Measurements from ENCODE around the gene IMPDH1. TPM values are rescaled to one million over a fixed set of nuclear protein-coding genes. Genes with fewer than 3 reads are reported as not detected.

Gene IMPDH1
- total RNA-seq, 3 donors from 2014 or later, result 31.8 to 68.8 (median 58.2) TPM

DNA sequence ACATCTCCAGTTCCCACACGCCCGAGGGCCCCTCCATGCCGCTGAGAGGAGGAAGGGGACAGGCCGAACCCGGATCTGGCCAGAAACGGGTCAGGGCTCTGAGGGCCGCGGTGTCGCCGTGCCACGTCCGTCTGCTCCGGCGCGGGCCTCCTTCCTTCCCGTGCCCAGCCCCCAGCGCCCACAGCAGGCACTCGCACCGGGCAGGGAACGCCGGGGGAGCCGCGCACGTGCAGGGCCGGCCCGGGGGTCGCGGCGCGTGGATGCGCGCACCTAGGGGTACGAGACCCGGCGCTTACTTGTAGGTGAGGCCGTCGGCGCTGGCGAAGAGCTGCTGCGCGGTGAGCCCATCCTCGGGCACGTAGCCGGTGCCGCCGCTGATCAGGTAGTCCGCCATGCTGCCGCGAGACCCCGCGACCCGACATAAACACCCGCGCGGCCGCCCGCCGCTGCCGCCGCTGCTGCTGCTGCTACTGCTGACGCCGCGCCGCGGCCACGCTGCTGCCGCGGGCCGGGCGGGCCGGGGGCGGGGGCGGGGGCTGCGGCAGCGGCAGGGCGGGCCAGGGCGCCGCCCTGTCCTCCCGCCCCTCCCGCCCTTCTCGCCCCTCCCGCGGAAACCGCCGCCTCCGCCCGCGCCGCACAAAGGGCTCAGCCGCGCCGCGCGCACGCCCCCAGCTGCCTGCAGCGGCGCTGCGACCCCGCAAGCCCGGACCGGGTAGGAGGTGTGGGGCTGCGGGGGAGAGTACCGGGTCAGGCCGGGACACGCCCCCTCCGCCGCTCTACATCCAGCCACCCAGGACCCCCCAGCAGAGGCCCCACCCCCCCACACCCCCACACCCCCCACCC, 4.1 kb downstream of the IMPDH1 start:
- intact Hi-C loops (cut with DNase I; ENCODE audit: low total_unique reads), result no loop called here
- H3K36me3 ChIP-seq, result no peaks in the 10 kb centered on the region
- TF ChIP-seq, protein P1, sequence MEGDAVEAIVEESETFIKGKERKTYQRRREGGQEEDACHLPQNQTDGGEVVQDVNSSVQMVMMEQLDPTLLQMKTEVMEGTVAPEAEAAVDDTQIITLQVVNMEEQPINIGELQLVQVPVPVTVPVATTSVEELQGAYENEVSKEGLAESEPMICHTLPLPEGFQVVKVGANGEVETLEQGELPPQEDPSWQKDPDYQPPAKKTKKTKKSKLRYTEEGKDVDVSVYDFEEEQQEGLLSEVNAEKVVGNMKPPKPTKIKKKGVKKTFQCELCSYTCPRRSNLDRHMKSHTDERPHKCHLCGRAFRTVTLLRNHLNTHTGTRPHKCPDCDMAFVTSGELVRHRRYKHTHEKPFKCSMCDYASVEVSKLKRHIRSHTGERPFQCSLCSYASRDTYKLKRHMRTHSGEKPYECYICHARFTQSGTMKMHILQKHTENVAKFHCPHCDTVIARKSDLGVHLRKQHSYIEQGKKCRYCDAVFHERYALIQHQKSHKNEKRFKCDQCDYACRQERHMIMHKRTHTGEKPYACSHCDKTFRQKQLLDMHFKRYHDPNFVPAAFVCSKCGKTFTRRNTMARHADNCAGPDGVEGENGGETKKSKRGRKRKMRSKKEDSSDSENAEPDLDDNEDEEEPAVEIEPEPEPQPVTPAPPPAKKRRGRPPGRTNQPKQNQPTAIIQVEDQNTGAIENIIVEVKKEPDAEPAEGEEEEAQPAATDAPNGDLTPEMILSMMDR (IDR thresholded peaks at IDR 0.05), result no peak
- TF ChIP-seq POLR2AphosphoS5 (IDR thresholded peaks at IDR 0.05) (no peak), POLR2A (IDR thresholded peaks at IDR 0.05) (no peak)
- DNase-seq (ENCODE audit: low spot score in 2 of 2), result no peak
- peak overlapping the region; percentile 52 to 94 for H3K27ac ChIP-seq
- H3K4me1 ChIP-seq, result peaks cover 8 to 18% of the 10 kb centered on the region in 2 donors
- no peaks in the 10 kb centered on the region for H3K27me3 ChIP-seq
- H3K9me3 ChIP-seq, result no peaks in the 10 kb centered on the region
- H3K4me3 ChIP-seq, result peak overlapping the region; percentile 70 to 96 (median 81)

DNA sequence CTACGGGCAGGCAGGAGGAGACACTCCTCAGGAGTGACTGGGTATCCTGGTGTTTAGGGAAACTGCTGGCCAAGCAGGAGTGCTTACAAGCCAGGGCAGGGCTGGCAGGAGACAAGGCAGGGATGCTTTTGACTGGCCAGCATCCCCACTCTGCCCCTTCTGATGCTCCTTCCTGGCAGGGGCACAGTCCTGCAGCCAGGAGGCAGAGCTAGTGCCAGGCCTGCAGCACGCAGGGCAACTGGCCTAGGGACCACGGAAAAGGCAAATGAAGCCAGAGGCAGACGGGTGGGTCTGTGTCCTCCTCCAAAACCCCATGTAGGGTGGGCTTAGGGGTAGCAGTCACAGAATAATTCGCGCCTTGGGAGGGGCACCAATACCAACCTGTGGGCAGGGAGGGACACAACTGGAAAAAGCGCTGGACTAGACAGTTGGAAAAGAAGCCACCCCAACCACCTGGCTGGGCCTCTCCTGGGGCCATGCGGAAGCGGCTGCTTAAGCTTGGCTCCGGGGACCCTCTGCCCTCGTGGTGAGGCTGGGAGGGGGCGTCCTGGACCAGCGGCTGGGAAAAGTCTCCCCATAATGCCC, 4.8 kb downstream of the IMPDH1 start:
- Histone ChIP-seq H3K27ac (peak overlapping the region; percentile 52 to 94), H3K27me3 (no peaks in the 10 kb centered on the region), H3K9me3 (no peaks in the 10 kb centered on the region), H3K4me3 (peak overlapping the region; percentile 70 to 96 (median 81)), H3K36me3 (no peaks in the 10 kb centered on the region), H3K4me1 (peaks cover 8 to 18% of the 10 kb centered on the region in 2 donors)
- DNase-seq (ENCODE audit: low spot score in 2 of 2), result no peak
- no peak for TF ChIP-seq POLR2AphosphoS5 (IDR thresholded peaks at IDR 0.05)
- no peak for TF ChIP-seq POLR2A (IDR thresholded peaks at IDR 0.05)
- TF ChIP-seq, protein P1 (IDR thresholded peaks at IDR 0.05), result no peak
- intact Hi-C loops (cut with DNase I; ENCODE audit: low total_unique reads), result no loop called here

DNA sequence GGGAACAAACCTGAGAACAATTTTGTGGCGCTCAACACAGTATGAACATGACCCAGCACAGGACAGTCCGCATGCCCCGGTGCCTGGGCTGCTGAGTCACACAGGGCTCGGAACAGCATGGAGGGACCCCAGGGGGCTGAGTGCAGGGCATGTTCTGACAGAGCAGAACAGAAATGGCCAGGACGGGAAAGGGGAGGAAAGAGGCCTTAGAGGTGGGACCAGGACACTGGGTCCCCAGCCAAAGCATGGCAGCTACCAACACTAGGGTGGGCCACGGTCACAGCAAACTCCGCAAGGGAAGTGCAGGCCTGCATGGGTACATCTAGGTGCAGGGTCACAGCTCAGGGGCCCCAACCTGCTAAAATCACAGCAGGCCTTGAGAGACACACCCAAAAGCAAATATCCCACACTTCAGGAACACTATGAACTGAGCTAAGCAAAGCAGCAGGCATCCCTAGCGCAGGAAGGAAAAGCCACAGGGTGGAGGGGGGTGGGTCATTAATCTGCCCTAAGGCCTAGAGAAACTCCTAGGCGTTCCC, 5.6 kb downstream of the IMPDH1 start:
- Histone ChIP-seq H3K4me3 (peak overlapping the region in 1 of 3 donors; percentile 96), H3K36me3 (no peaks in the 10 kb centered on the region), H3K27ac (peak overlapping the region in 1 of 2 donors; percentile 19), H3K27me3 (no peaks in the 10 kb centered on the region), H3K4me1 (peaks cover 8 to 16% of the 10 kb centered on the region in 2 donors), H3K9me3 (no peaks in the 10 kb centered on the region)
- TF ChIP-seq POLR2AphosphoS5 (IDR thresholded peaks at IDR 0.05) (no peak), POLR2A (IDR thresholded peaks at IDR 0.05) (no peak)
- TF ChIP-seq, protein P1 (IDR thresholded peaks at IDR 0.05), result no peak
- intact Hi-C loops (cut with DNase I; ENCODE audit: low total_unique reads), result no loop called here
- no peak for DNase-seq (ENCODE audit: low spot score in 2 of 2)

DNA sequence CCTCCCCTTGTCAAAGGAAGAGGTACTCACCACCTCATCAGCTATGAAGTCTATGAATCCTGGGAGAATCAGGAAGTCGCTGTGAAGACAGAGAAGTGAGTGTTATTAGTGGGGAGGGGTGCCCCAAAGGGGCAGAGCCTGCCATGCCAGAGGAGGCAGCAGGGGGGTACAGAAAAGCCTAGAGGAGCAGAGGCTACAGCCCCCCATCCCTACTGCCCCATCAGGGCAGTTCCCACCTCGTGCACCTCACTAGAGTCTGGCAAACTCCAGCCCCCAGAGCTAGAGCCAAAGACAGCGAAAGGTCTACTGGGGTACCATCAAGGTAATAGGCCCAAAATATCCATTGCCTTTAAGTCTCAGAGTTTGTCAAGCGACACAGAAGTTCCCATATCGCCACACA, 6.1 kb downstream of the IMPDH1 start:
- Histone ChIP-seq H3K4me3 (peak overlapping the region in 1 of 3 donors; percentile 96), H3K27me3 (no peaks in the 10 kb centered on the region), H3K36me3 (no peaks in the 10 kb centered on the region), H3K4me1 (peaks cover 6 to 12% of the 10 kb centered on the region in 2 donors), H3K9me3 (no peaks in the 10 kb centered on the region), H3K27ac (peak overlapping the region in 1 of 2 donors; percentile 19)
- DNase-seq (ENCODE audit: low spot score in 2 of 2), result no peak
- intact Hi-C loops (cut with DNase I; ENCODE audit: low total_unique reads), result no loop called here
- TF ChIP-seq POLR2AphosphoS5 (IDR thresholded peaks at IDR 0.05), result no peak
- TF ChIP-seq, protein P1 (IDR thresholded peaks at IDR 0.05), result no peak
- TF ChIP-seq POLR2A (IDR thresholded peaks at IDR 0.05), result no peak

DNA sequence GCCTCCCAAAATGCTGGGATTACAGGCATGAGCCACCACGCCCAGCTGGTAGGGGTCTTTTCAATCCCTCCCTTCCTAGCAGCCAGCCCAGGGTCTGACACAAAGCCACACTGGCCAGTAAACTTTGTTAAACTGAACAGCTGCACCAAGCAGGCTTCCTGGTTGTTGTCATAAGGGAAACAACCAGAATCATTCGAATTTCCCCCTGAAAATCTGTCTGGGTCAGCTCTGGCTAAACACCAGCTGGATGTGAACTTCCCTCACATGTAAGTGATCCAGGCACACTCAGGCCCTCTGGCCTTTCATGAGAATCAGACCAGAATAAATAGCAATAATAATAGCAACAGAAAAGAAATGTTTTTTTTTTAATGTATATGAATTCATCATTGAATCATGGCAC, 7.4 kb downstream of the IMPDH1 start:
- TF ChIP-seq POLR2A (IDR thresholded peaks at IDR 0.05) (no peak), POLR2AphosphoS5 (IDR thresholded peaks at IDR 0.05) (no peak)
- TF ChIP-seq, protein P1 (IDR thresholded peaks at IDR 0.05), result no peak
- Histone ChIP-seq H3K27me3 (no peaks in the 10 kb centered on the region), H3K4me3 (no peak overlapping the region), H3K9me3 (no peaks in the 10 kb centered on the region), H3K27ac (no peak overlapping the region), H3K36me3 (no peaks in the 10 kb centered on the region), H3K4me1 (peaks cover 0 to 12% of the 10 kb centered on the region in 2 donors)
- intact Hi-C loops (cut with DNase I; ENCODE audit: low total_unique reads), result no loop called here
- no peak for DNase-seq (ENCODE audit: low spot score in 2 of 2)
